ENCODE results near the gene TAL1.

- TF ChIP-seq POLR2A (IDR thresholded peaks at IDR 0.05), result no peak
- no peak for TF ChIP-seq CTCF (IDR thresholded peaks at IDR 0.05)
Measured at GRCh38 chr1:47231301-47232186, 481 bp downstream of the TAL1 start.
